Loucy (cell line): Measurements from ENCODE around the gene HAGH.

ENCODE experiments used
- H2AFZ ChIP-seq: fragments of 200-600 bp; sonication (generic); 2 replicates; pipeline ENCODE4 v1.6.0; 2016; ENCODE audit warnings: antibody characterized with exemption, mild to moderate bottlenecking, low read length, moderate library complexity
- H3F3A ChIP-seq: fragments of 200-600 bp; 2 replicates; pipeline ENCODE4 v1.6.0; 2016; ENCODE audit warnings: antibody characterized with exemption, low read depth, mild to moderate bottlenecking
- H3K27me3 ChIP-seq: fragments of 200-600 bp; sonication (generic); 2 replicates; pipeline ENCODE4 v1.6.1; 2014; ENCODE audit warnings: low read length, mild to moderate bottlenecking; ENCODE audit not compliant: insufficient read depth, poor library complexity, severe bottlenecking
- H3K36me3 ChIP-seq: fragments of 200-600 bp; sonication (generic); 2 replicates; pipeline ENCODE4 v1.6.1; 2016; ENCODE audit warnings: low read length; ENCODE audit not compliant: insufficient read depth
- H3K4me1 ChIP-seq: fragments of 200-600 bp; sonication (generic); 2 replicates; pipeline ENCODE4 v1.5.1; 2014; ENCODE audit warnings: low read length, mild to moderate bottlenecking; ENCODE audit not compliant: insufficient read depth, poor library complexity, severe bottlenecking
- H3K4me2 ChIP-seq: fragments of 200-600 bp; sonication (generic); 2 replicates; pipeline ENCODE4 v1.6.0; 2014; ENCODE audit warnings: antibody characterized with exemption, low read length, low read depth, mild to moderate bottlenecking; ENCODE audit not compliant: poor library complexity, severe bottlenecking
- H3K4me3 ChIP-seq: fragments of 200-600 bp; sonication (generic); 2 replicates; pipeline ENCODE4 v1.5.1; 2014; ENCODE audit warnings: low read length, mild to moderate bottlenecking, mixed read lengths; ENCODE audit not compliant: poor library complexity, severe bottlenecking
- H3K79me2 ChIP-seq: fragments of 200-600 bp; sonication (generic); 2 replicates; pipeline ENCODE4 v1.6.1; 2014; ENCODE audit warnings: low read length; ENCODE audit not compliant: insufficient read depth
- H3K9ac ChIP-seq: fragments of 200-600 bp; sonication (generic); 2 replicates; pipeline ENCODE4 v1.6.0; 2014; ENCODE audit warnings: mild to moderate bottlenecking, low read depth, low read length, moderate library complexity; ENCODE audit not compliant: poor library complexity, severe bottlenecking
- H3K9me2 ChIP-seq: fragments of 200-600 bp; sonication (generic); replicated peaks from 2 replicates; pipeline ENCODE4 v1.6.1; 2016; ENCODE audit warnings: low read depth, low read length, mixed read lengths
- H3K9me3 ChIP-seq: fragments of 200-600 bp; sonication (generic); 2 replicates; pipeline ENCODE4 v1.6.1; 2014; ENCODE audit warnings: mild to moderate bottlenecking, antibody characterized with exemption, low read length, low read depth; ENCODE audit not compliant: insufficient read depth
- H4K20me1 ChIP-seq: fragments of 200-600 bp; sonication (generic); 2 replicates; pipeline ENCODE4 v1.6.0; 2014; ENCODE audit warnings: antibody characterized with exemption, low read length, mild to moderate bottlenecking; ENCODE audit not compliant: insufficient read depth, poor library complexity, severe bottlenecking
- CTCF ChIP-seq: fragments of 200-600 bp; sonication (generic); conservative IDR thresholded peaks from 2 replicates; pipeline ENCODE4 v1.5.1; 2014; ENCODE audit warnings: mild to moderate bottlenecking, antibody characterized with exemption, low read length
- EZH2phosphoT487 ChIP-seq: fragments of 200-600 bp; IDR thresholded peaks from 2 replicates; pipeline ENCODE4 v1.6.1; 2018; ENCODE audit warnings: antibody characterized with exemption, mild to moderate bottlenecking, moderate library complexity, borderline replicate concordance

HAGH gene

GRCh38 chr16:1790261-1790610 lies 36.4 kb downstream of the HAGH start:
- Histone ChIP-seq H3K79me2 (peaks cover 10% of the 10 kb centered on the region; the same call in 1 of the 2 replicates), H3K9me3 (no peaks in the 10 kb centered on the region), H3F3A (no peaks in the 10 kb centered on the region), H3K27me3 (no peaks in the 10 kb centered on the region), H4K20me1 (no peaks in the 10 kb centered on the region), H3K36me3 (no peaks in the 10 kb centered on the region), H3K4me2 (no peak overlapping the region), H3K9ac (no peak overlapping the region), H3K4me3 (no peak overlapping the region), H3K4me1 (no peaks in the 10 kb centered on the region), H2AFZ (no peak overlapping the region), H3K9me2 (no peaks in the 10 kb centered on the region)
- TF ChIP-seq CTCF (no peak), EZH2phosphoT487 (no peak)

- H2AFZ ChIP-seq, result no peak overlapping the region
- no peak overlapping the region for H3K4me3 ChIP-seq
- no peaks in the 10 kb centered on the region for H3K36me3 ChIP-seq
- H3K9me3 ChIP-seq, result no peaks in the 10 kb centered on the region
- H3K79me2 ChIP-seq, result peaks cover 16% of the 10 kb centered on the region; the same call in 1 of the 2 replicates
- no peak overlapping the region for H3K4me2 ChIP-seq
- H3K9me2 ChIP-seq, result no peaks in the 10 kb centered on the region
- no peaks in the 10 kb centered on the region for H3K27me3 ChIP-seq
- no peak overlapping the region for H3K9ac ChIP-seq
- no peak for TF ChIP-seq EZH2phosphoT487
- TF ChIP-seq CTCF, result no peak
- H3F3A ChIP-seq, result no peaks in the 10 kb centered on the region
- no peaks in the 10 kb centered on the region for H4K20me1 ChIP-seq
- H3K4me1 ChIP-seq, result no peaks in the 10 kb centered on the region
These were observed 37.0 kb downstream of the HAGH start for GRCh38 chr16:1789643-1790045.

DNA sequence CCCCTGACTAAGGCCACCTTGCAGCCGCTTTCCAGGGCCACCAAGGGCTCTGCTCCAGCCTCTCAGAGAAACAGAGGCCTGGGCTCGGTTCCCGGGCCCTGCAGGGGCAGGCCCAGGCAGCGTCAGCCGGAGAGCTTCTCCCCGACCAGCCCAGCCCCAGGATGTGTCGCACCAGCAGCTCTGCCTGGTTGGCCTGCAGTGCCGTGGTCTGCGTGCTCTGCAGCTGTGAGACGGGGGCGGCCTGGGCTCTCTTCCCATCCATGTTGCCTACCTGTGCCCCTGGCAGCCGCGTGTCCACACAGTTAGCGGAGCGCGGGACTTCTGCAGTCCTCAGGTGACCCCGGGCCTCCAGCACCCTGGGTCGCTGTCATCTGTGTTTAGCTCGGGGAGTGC lies 37.9 kb downstream of the HAGH start:
- Histone ChIP-seq H3K79me2 (peaks cover 25% of the 10 kb centered on the region), H3K9me2 (no peaks in the 10 kb centered on the region), H3K36me3 (no peaks in the 10 kb centered on the region), H3K9ac (no peak overlapping the region), H3K4me1 (no peaks in the 10 kb centered on the region), H3K9me3 (no peaks in the 10 kb centered on the region), H2AFZ (no peak overlapping the region), H3K4me3 (no peak overlapping the region), H3F3A (no peaks in the 10 kb centered on the region), H4K20me1 (no peaks in the 10 kb centered on the region), H3K27me3 (no peaks in the 10 kb centered on the region), H3K4me2 (no peak overlapping the region)
- TF ChIP-seq CTCF (no peak), EZH2phosphoT487 (no peak)
